HepG2 (cell line): Measurements from ENCODE around the gene UBE4A. TPM values are rescaled to one million over a fixed set of nuclear protein-coding genes. Genes with fewer than 3 reads are reported as not detected.

Experiments
- ELF1 ChIP-seq: sonication (generic); formaldehyde crosslinking; IDR thresholded peaks from 2 replicates; pipeline ENCODE4 v1.4.0; 2020; ENCODE audit warnings: missing genetic modification reagents
- ESRRA ChIP-seq: sonication (generic); formaldehyde crosslinking; IDR thresholded peaks from 2 replicates; pipeline ENCODE4 v1.5.1; 2020; ENCODE audit warnings: mild to moderate bottlenecking, low read depth, missing genetic modification reagents
- GATAD2A ChIP-seq: IDR thresholded peaks from 2 replicates; pipeline ENCODE4 v1.6.1; 2016
- HNRNPK ChIP-seq: fragments of 200-400 bp; formaldehyde crosslinking; IDR thresholded peaks from 2 replicates; pipeline ENCODE4 v1.6.1; 2018; ENCODE audit warnings: low read length, low read depth, moderate library complexity, mild to moderate bottlenecking; ENCODE audit not compliant: poor library complexity, severe bottlenecking
- PHF8 ChIP-seq: sonication (generic); formaldehyde crosslinking; IDR thresholded peaks from 2 replicates; pipeline ENCODE4 v1.5.0; 2020; ENCODE audit warnings: missing genetic modification reagents
- PRPF4 ChIP-seq: fragments of 200-400 bp; formaldehyde crosslinking; IDR thresholded peaks from 2 replicates; pipeline ENCODE4 v1.6.1; 2016; ENCODE audit warnings: low read length, low read depth; ENCODE audit not compliant: poor library complexity, severe bottlenecking
- RBFOX2 ChIP-seq: fragments of 200-400 bp; formaldehyde crosslinking; IDR thresholded peaks from 2 replicates; pipeline ENCODE4 v1.6.1; 2017; ENCODE audit warnings: low read depth, mild to moderate bottlenecking, low read length
- SMARCC2 ChIP-seq: fragments of 450-650 bp; IDR thresholded peaks from 2 replicates; pipeline ENCODE4 v1.6.1; 2017; ENCODE audit warnings: antibody characterized with exemption, mild to moderate bottlenecking
- ZBTB20 ChIP-seq: sonication (generic); formaldehyde crosslinking; IDR thresholded peaks from 2 replicates; pipeline ENCODE4 v1.8.1; 2023; ENCODE audit warnings: missing genetic modification reagents, low read depth, mild to moderate bottlenecking, borderline replicate concordance
- ZNF121 ChIP-seq: sonication (generic); formaldehyde crosslinking; IDR thresholded peaks from 2 replicates; pipeline ENCODE4 v1.5.0; 2020; ENCODE audit warnings: mild to moderate bottlenecking, missing genetic modification reagents
- ZNF441 ChIP-seq: sonication (generic); formaldehyde crosslinking; IDR thresholded peaks from 2 replicates; pipeline ENCODE4 v1.7.0; 2021; ENCODE audit warnings: missing genetic modification reagents, borderline replicate concordance
- ZNF501 ChIP-seq: sonication (generic); formaldehyde crosslinking; IDR thresholded peaks from 2 replicates; pipeline ENCODE4 v1.5.1; 2020; ENCODE audit warnings: mild to moderate bottlenecking, moderate library complexity, missing genetic modification reagents
- ZNF644 ChIP-seq: IDR thresholded peaks from 2 replicates; pipeline ENCODE4 v1.6.1; 2016; ENCODE audit warnings: low read depth
- ZNF775 ChIP-seq: sonication (generic); formaldehyde crosslinking; IDR thresholded peaks from 2 replicates; pipeline ENCODE4 v1.4.0; 2020; ENCODE audit warnings: missing genetic modification reagents, mild to moderate bottlenecking, moderate library complexity, borderline replicate concordance
- ZNF777 ChIP-seq: sonication (generic); formaldehyde crosslinking; IDR thresholded peaks from 2 replicates; pipeline ENCODE4 v1.4.0; 2020; ENCODE audit warnings: missing genetic modification reagents
- polyA plus RNA-seq, 8 experiments: library from polyadenylated mRNA; depleted of rRNA in 3 of 8; stranded (reverse) in 7 of 8; unstranded in 1 of 8; fragments of >200 nt; fragmentation: Illumina TruSeq in 4 of 8; extraction: Trizol in 4 of 8; gene quantifications; 2 replicates each; pipeline versions ENCODE4 v1.2.1 to v1.2.3, GENCODE V29; 2011 to 2016; ENCODE audit warnings: low read depth in 4 of 8, missing spikeins in 1 of 8, mixed read lengths in 1 of 8; ENCODE audit not compliant: insufficient read depth in 1 of 8
- total RNA-seq, 5 experiments: library from RNA; depleted of rRNA; stranded (reverse); fragments of >200 nt; fragmentation: Illumina TruSeq; extraction: Trizol; gene quantifications; 2 replicates each; pipeline ENCODE4 v1.2.3, GENCODE V29; 2016; ENCODE audit warnings: low read depth in 1 of 5
- TF ChIP-seq, protein P1 (sequence below): sonication (generic); formaldehyde crosslinking; IDR thresholded peaks from 2 replicates; pipeline ENCODE4 v1.8.1; 2023; ENCODE audit warnings: mild to moderate bottlenecking, moderate library complexity, missing genetic modification reagents
- TF ChIP-seq, protein P2 (sequence below), 2 experiments: IDR thresholded peaks; 2 replicates each; pipeline ENCODE4 v1.6.1; 2011 to 2012; ENCODE audit warnings: low read length in 2 of 2, borderline replicate concordance in 1 of 2, low read depth in 1 of 2, mild to moderate bottlenecking in 1 of 2, moderate library complexity in 1 of 2
- TF ChIP-seq, protein P3 (sequence below): sonication (generic); formaldehyde crosslinking; IDR thresholded peaks from 2 replicates; pipeline ENCODE4 v1.4.0; 2020; ENCODE audit warnings: mild to moderate bottlenecking, missing genetic modification reagents
- TF ChIP-seq, protein P4 (sequence below): sonication (generic); formaldehyde crosslinking; IDR thresholded peaks from 2 replicates; pipeline ENCODE4 v1.9.0; 2022; ENCODE audit warnings: missing genetic modification reagents, mild to moderate bottlenecking, borderline replicate concordance
- TF ChIP-seq, protein P5 (sequence below): sonication (generic); formaldehyde crosslinking; IDR thresholded peaks from 2 replicates; pipeline ENCODE4 v1.5.0; 2020; ENCODE audit warnings: missing genetic modification reagents

The UBE4A gene
- total and polyA plus RNA-seq, 2 of the 13 experiments (the other 11 are each of a cell fraction or from before 2014, with no cell fraction given) = 15.1 to 32.7 TPM

DNA sequence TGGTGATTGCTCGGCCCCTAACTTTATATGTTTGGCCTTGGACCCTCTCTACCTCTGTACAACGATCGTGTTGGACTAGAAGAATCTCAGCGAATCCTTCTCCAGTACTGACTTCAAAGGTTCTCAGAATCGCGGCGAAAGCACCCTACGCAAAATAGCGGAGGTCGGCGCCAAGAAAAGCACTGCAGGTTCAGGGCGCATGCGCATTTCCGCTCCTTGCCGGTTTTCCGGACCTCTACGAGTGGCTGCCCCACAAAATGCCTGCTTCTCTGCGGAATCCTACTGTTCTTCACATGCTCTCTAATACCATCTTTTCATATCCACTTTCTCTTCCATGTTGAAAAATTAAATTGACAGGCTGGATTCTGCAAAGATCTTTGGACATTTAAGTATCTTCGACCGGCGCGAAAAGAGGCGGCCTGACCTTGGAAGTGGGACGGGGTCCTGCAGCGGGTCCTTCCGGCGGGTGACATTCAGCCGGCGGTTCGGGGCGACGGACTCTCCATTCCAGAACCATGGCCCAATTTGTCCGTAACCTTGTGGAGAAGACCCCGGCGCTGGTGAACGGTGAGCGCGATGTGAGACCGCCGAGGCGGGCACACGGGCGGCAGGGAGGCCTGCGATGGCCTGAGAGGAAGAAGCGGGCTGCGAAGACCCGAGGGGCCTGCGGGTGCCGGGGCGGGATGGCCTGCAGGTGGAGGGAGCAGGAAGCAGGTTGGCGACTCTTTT lies 41.9 kb downstream of the UBE4A start, which contains the start of gene ATP5MG (continued):
- TF ChIP-seq ZNF501 = peak; percentile 64
- TF ChIP-seq HNRNPK = no peak
- TF ChIP-seq, protein P1, sequence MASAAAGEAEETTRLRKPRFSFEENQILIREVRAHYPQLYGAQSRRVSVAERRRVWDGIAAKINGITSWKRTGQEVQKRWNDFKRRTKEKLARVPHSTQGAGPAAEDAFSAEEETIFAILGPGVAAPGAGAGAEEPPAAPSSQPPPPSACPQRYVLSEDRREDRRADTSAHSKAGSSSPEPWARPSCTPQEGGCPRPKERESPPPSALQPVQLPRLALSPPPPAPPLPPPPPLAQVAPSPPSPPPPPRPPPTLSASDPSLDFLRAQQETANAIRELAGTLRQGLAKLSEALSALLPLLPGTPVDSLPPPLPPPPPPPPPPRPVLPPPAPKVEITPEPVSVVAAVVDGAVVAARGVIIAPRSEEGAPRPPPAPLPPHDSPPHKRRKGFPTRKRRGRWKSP (CRISPR knock-in tag) = peak; percentile 93
- no peak for TF ChIP-seq SMARCC2
- TF ChIP-seq, protein P2, sequence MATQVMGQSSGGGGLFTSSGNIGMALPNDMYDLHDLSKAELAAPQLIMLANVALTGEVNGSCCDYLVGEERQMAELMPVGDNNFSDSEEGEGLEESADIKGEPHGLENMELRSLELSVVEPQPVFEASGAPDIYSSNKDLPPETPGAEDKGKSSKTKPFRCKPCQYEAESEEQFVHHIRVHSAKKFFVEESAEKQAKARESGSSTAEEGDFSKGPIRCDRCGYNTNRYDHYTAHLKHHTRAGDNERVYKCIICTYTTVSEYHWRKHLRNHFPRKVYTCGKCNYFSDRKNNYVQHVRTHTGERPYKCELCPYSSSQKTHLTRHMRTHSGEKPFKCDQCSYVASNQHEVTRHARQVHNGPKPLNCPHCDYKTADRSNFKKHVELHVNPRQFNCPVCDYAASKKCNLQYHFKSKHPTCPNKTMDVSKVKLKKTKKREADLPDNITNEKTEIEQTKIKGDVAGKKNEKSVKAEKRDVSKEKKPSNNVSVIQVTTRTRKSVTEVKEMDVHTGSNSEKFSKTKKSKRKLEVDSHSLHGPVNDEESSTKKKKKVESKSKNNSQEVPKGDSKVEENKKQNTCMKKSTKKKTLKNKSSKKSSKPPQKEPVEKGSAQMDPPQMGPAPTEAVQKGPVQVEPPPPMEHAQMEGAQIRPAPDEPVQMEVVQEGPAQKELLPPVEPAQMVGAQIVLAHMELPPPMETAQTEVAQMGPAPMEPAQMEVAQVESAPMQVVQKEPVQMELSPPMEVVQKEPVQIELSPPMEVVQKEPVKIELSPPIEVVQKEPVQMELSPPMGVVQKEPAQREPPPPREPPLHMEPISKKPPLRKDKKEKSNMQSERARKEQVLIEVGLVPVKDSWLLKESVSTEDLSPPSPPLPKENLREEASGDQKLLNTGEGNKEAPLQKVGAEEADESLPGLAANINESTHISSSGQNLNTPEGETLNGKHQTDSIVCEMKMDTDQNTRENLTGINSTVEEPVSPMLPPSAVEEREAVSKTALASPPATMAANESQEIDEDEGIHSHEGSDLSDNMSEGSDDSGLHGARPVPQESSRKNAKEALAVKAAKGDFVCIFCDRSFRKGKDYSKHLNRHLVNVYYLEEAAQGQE (IDR thresholded peaks at IDR 0.05; ENCODE audit: borderline replicate concordance in 1 of 2, low read depth in 1 of 2, low read length in 2 of 2) = no peak
- no peak for TF ChIP-seq PRPF4
- TF ChIP-seq ESRRA (CRISPR knock-in tag) = no peak
- peak; percentile 83 for TF ChIP-seq RBFOX2
- no peak for TF ChIP-seq ZNF775
- TF ChIP-seq, protein P3, sequence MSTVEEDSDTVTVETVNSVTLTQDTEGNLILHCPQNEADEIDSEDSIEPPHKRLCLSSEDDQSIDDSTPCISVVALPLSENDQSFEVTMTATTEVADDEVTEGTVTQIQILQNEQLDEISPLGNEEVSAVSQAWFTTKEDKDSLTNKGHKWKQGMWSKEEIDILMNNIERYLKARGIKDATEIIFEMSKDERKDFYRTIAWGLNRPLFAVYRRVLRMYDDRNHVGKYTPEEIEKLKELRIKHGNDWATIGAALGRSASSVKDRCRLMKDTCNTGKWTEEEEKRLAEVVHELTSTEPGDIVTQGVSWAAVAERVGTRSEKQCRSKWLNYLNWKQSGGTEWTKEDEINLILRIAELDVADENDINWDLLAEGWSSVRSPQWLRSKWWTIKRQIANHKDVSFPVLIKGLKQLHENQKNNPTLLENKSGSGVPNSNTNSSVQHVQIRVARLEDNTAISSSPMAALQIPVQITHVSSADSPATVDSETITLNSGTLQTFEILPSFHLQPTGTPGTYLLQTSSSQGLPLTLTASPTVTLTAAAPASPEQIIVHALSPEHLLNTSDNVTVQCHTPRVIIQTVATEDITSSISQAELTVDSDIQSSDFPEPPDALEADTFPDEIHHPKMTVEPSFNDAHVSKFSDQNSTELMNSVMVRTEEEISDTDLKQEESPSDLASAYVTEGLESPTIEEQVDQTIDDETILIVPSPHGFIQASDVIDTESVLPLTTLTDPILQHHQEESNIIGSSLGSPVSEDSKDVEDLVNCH (CRISPR knock-in tag) = no peak
- TF ChIP-seq PHF8 = peak; percentile 97
- TF ChIP-seq, protein P4, sequence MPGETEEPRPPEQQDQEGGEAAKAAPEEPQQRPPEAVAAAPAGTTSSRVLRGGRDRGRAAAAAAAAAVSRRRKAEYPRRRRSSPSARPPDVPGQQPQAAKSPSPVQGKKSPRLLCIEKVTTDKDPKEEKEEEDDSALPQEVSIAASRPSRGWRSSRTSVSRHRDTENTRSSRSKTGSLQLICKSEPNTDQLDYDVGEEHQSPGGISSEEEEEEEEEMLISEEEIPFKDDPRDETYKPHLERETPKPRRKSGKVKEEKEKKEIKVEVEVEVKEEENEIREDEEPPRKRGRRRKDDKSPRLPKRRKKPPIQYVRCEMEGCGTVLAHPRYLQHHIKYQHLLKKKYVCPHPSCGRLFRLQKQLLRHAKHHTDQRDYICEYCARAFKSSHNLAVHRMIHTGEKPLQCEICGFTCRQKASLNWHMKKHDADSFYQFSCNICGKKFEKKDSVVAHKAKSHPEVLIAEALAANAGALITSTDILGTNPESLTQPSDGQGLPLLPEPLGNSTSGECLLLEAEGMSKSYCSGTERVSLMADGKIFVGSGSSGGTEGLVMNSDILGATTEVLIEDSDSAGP = peak; percentile 70; the same call in 1 of the 2 replicates
- TF ChIP-seq, protein P5, sequence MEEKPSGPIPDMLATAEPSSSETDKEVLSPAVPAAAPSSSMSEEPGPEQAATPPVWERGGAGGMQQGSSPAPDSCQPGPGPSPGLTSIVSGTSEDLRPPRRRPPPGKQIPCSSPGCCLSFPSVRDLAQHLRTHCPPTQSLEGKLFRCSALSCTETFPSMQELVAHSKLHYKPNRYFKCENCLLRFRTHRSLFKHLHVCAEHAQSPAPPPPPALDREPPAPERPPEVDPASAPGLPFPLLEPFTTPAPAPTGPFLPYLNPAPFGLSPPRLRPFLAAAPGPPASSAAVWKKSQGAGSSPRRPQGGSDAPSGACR = no peak
- no peak; the same call in 1 of the 2 replicates for TF ChIP-seq GATAD2A (CRISPR knock-in tag)
- peak; percentile 66 for TF ChIP-seq ELF1 (CRISPR knock-in tag)
- no peak for TF ChIP-seq ZNF777 (CRISPR knock-in tag)
- TF ChIP-seq ZNF121 = no peak
- TF ChIP-seq ZNF644 (CRISPR knock-in tag) = no peak
- TF ChIP-seq ZBTB20 = no peak
- no peak; the same call in 1 of the 2 replicates for TF ChIP-seq ZNF441 (CRISPR knock-in tag)
